Measurements from ENCODE around the gene RGS1. TPM values are rescaled to one million over a fixed set of nuclear protein-coding genes. Genes with fewer than 3 reads are reported as not detected.

The RGS1 gene
- total RNA-seq, 1 experiment from 2014 or later = not detected

DNA sequence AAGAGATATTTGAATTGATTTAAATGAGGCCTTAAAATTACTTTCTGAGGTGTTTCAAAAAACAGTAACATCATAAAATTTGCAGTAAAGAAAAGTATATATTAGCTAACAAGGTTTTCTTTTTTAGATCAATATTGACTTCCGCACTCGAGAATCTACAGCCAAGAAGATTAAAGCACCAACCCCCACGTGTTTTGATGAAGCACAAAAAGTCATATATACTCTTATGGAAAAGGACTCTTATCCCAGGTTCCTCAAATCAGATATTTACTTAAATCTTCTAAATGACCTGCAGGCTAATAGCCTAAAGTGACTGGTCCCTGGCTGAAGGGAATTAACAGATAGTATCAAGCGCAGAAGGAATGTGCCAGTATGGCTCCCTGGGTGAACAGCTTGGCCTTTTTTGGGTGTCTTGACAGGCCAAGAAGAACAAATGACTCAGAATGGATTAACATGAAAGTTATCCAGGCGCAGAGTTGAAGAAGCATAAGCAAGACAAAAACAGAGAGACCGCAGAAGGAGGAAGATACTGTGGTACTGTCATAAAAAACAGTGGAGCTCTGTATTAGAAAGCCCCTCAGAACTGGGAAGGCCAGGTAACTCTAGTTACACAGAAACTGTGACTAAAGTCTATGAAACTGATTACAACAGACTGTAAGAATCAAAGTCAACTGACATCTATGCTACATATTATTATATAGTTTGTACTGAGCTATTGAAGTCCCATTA, 3.6 kb downstream of the RGS1 start:
- no peak for ATAC-seq
- CTCF ChIA-PET = interaction anchor here (1.2 kb wide), 1 partner anchor 102 kb away, joined by 9 read pairs; no protein-coding TSS in a partner anchor
- Histone ChIP-seq H3K79me2 (ENCODE audit: low read length) (no peaks in the 10 kb centered on the region), H3K9me3 (ENCODE audit: low read length) (no peaks in the 10 kb centered on the region), H3K4me1 (ENCODE audit: insufficient read depth, low read length) (peaks cover 4% of the 10 kb centered on the region; the same call in 1 of the 2 replicates), H3K4me3 (ENCODE audit: low read length) (no peak overlapping the region), H4K20me1 (ENCODE audit: low read length) (no peaks in the 10 kb centered on the region), H3K27me3 (ENCODE audit: low read length) (no peaks in the 10 kb centered on the region), H3K9me2 (replicated peaks; ENCODE audit: low read length) (no peaks in the 10 kb centered on the region), H3K9ac (ENCODE audit: low read length) (no peak overlapping the region), H3K27ac (ENCODE audit: low read length) (no peak overlapping the region), H2AFZ (ENCODE audit: low read length) (no peak overlapping the region), H3F3A (ENCODE audit: low read length, unreplicated experiment) (no peaks in the 10 kb centered on the region), H3K4me2 (ENCODE audit: low read length) (no peak overlapping the region), H3K36me3 (ENCODE audit: low read depth, low read length) (no peaks in the 10 kb centered on the region)
- POLR2A ChIA-PET (ENCODE audit: unreplicated experiment) = interaction anchor here (0.5 to 0.6 kb wide), 2 partner anchors 66 to 228 kb away, joined by 4 to 7 read pairs; no protein-coding TSS in a partner anchor
- TF ChIP-seq, protein P1, sequence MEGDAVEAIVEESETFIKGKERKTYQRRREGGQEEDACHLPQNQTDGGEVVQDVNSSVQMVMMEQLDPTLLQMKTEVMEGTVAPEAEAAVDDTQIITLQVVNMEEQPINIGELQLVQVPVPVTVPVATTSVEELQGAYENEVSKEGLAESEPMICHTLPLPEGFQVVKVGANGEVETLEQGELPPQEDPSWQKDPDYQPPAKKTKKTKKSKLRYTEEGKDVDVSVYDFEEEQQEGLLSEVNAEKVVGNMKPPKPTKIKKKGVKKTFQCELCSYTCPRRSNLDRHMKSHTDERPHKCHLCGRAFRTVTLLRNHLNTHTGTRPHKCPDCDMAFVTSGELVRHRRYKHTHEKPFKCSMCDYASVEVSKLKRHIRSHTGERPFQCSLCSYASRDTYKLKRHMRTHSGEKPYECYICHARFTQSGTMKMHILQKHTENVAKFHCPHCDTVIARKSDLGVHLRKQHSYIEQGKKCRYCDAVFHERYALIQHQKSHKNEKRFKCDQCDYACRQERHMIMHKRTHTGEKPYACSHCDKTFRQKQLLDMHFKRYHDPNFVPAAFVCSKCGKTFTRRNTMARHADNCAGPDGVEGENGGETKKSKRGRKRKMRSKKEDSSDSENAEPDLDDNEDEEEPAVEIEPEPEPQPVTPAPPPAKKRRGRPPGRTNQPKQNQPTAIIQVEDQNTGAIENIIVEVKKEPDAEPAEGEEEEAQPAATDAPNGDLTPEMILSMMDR (conservative IDR thresholded peaks at IDR 0.05; ENCODE audit: low read depth, low read length) = no peak
- no peak for TF ChIP-seq EZH2 (IDR thresholded peaks at IDR 0.05; ENCODE audit: low read length, unreplicated experiment)
- no peak for TF ChIP-seq EZH2phosphoT487 (IDR thresholded peaks at IDR 0.05; ENCODE audit: borderline replicate concordance, low read length)
- DNase-seq = no peak
- intact Hi-C loops (cut with micrococcal nuclease) = no loop called here
- no TSS peak for BruUV-seq (replicated peaks)

DNA sequence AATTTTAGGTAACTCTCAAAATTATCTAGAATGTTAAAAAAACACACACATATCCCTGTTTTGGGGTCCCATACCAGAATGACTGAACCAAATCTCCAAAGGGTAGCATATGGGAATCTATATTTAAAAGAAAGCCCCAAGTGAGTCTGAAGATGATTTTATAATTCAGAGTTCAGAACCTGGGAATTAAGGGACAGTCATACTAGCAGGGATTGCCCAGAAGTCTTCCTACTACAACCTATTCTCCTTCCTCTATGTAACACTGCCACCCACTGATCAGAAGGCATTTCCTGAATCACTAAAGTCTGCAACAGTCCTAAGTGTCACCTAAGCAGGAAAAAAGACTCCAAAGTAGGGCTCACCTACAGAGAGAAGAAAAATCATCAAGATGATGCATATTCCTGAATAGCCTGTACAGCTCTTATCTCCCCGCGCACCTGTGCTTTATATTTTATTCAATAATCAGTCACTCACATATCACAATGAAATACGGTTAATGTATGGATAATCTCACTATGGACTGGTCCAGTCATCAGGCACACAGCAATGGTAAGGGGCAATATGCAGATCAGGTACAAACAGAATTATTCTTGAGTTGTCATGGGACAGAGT, 4.9 kb downstream of the RGS1 start:
- DNase-seq (peak; percentile 71), ATAC-seq (peak; percentile 97)
- TF ChIP-seq EZH2phosphoT487 (IDR thresholded peaks at IDR 0.05; ENCODE audit: borderline replicate concordance, low read length) (no peak), EZH2 (IDR thresholded peaks at IDR 0.05; ENCODE audit: low read length, unreplicated experiment) (no peak)
- TF ChIP-seq, protein P1 (conservative IDR thresholded peaks at IDR 0.05; ENCODE audit: low read depth, low read length) = peak; percentile 80
- BruUV-seq (replicated peaks) = no TSS peak
- no peak overlapping the region for H3K4me3 ChIP-seq (ENCODE audit: low read length)
- POLR2A ChIA-PET (ENCODE audit: unreplicated experiment) = interaction anchor here (0.5 kb wide), 1 partner anchor 231 kb away, joined by 4 read pairs; no protein-coding TSS in a partner anchor
- no peaks in the 10 kb centered on the region for H4K20me1 ChIP-seq (ENCODE audit: low read length)
- no peak overlapping the region for H3K9ac ChIP-seq (ENCODE audit: low read length)
- H3F3A ChIP-seq (ENCODE audit: low read length, unreplicated experiment) = no peaks in the 10 kb centered on the region
- no peaks in the 10 kb centered on the region for H3K36me3 ChIP-seq (ENCODE audit: low read depth, low read length)
- intact Hi-C loops (cut with micrococcal nuclease) = loop anchor here (1.0 to 2.0 kb wide), 2 partner anchors 74 to 103 kb away; no protein-coding TSS in a partner anchor
- H3K4me1 ChIP-seq (ENCODE audit: insufficient read depth, low read length) = peaks cover 4% of the 10 kb centered on the region; the same call in 1 of the 2 replicates
- no peak overlapping the region for H2AFZ ChIP-seq (ENCODE audit: low read length)
- H3K27ac ChIP-seq (ENCODE audit: low read length) = no peak overlapping the region
- H3K9me3 ChIP-seq (ENCODE audit: low read length) = no peaks in the 10 kb centered on the region
- H3K4me2 ChIP-seq (ENCODE audit: low read length) = no peak overlapping the region
- no peaks in the 10 kb centered on the region for H3K79me2 ChIP-seq (ENCODE audit: low read length)
- no peaks in the 10 kb centered on the region for H3K9me2 ChIP-seq (replicated peaks; ENCODE audit: low read length)
- CTCF ChIA-PET = interaction anchor here (1.2 kb wide), 1 partner anchor 103 kb away, joined by 9 read pairs; no protein-coding TSS in a partner anchor
- H3K27me3 ChIP-seq (ENCODE audit: low read length) = no peaks in the 10 kb centered on the region
